ENCODE data around the gene PSIP1.

Gene PSIP1

DNA sequence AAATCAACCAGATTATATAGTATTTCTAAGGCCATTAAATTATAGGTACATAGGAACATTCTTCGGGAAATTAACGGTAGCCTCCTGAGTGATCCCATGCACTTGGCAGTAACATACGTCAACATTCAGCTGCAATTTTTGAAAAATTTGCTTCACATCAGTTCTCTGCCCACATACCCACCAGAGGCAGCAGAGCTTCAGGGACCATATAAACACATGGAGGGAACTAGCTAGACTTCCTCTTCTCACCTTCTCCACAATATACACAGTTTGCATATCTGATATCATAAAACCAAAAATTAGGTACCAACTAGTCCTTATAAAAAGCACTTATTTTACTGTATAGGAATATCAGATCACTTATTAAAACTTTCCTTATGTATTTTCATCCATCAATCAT is 4.8 kb downstream of the PSIP1 start:
- in situ Hi-C loops (cut with MboI; ENCODE audit: low sequenced_read_pairs, unreplicated experiment) = no loop called here

DNA sequence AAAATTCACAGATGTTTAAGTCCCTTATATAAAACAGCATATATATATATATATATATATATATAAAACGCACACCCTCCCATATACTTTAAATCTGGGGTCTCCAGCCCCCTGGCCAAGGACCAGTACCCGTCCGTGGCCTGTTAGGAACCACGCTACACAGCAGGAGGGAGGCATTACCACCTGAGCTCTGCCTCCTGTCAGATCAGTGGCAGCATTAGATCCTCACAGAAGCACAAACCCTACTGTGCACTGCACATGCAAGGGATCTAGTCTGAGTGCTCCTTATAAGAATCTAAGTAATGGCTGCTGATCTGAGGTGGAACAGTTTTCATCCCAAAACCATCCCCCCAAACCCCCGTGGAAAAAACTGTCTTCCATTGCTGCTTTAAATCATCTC is 9.0 kb downstream of the PSIP1 start:
- TF ChIP-seq, protein P1, sequence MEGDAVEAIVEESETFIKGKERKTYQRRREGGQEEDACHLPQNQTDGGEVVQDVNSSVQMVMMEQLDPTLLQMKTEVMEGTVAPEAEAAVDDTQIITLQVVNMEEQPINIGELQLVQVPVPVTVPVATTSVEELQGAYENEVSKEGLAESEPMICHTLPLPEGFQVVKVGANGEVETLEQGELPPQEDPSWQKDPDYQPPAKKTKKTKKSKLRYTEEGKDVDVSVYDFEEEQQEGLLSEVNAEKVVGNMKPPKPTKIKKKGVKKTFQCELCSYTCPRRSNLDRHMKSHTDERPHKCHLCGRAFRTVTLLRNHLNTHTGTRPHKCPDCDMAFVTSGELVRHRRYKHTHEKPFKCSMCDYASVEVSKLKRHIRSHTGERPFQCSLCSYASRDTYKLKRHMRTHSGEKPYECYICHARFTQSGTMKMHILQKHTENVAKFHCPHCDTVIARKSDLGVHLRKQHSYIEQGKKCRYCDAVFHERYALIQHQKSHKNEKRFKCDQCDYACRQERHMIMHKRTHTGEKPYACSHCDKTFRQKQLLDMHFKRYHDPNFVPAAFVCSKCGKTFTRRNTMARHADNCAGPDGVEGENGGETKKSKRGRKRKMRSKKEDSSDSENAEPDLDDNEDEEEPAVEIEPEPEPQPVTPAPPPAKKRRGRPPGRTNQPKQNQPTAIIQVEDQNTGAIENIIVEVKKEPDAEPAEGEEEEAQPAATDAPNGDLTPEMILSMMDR (IDR thresholded peaks at IDR 0.05; ENCODE audit: borderline replicate concordance, control extremely low read depth, extremely low read depth, insufficient read depth, missing control alignments) = no peak
- no peak for DNase-seq (ENCODE audit: low spot score)
- in situ Hi-C loops (cut with MboI; ENCODE audit: low sequenced_read_pairs, unreplicated experiment) = no loop called here

More for the DNA sequence above, 4.8 kb downstream of the PSIP1 start:
- no peak for DNase-seq (ENCODE audit: low spot score)
- TF ChIP-seq, protein P1 (IDR thresholded peaks at IDR 0.05; ENCODE audit: borderline replicate concordance, control extremely low read depth, extremely low read depth, insufficient read depth, missing control alignments) = no peak

DNA sequence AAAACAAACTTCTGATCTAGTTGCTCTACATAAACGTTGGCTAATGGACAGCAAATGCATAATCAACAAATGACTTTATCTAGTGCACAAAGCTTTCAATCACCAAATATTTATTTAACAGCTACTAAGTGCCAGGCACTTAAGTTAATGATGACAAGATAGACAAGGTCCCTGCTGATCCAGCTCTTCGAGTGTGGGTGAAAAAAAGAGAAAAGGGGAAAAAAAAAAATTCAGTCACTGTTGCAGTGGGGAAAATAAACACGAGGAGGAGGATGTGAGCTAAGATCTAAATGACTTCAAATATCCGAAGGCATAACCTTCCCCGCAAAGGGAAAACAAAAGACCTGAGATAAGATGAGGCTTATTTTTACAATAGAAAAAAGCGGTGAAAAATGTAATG is 9.6 kb downstream of the PSIP1 start:
- DNase-seq (ENCODE audit: low spot score) = no peak
- TF ChIP-seq, protein P1 (IDR thresholded peaks at IDR 0.05; ENCODE audit: borderline replicate concordance, control extremely low read depth, extremely low read depth, insufficient read depth, missing control alignments) = no peak
- in situ Hi-C loops (cut with MboI; ENCODE audit: low sequenced_read_pairs, unreplicated experiment) = no loop called here

DNA sequence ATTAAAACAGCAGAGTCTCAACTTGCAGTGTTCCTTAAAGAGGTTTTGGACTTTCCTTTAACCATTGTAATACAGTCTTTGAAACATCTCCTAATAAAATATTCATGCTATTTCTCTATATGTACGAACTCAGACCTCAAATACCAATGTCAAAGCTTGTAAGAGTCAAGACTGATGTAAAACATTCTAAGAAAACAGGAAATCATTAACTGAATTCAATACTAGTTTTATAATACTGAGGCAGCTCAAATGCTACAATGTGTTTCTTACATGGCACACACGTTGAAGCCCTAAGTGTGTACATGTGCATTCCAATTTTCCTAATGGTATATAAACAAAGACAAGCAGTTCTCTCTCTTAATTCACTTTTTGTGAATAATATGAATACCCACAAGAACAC is 11.6 kb downstream of the PSIP1 start:
- in situ Hi-C loops (cut with MboI; ENCODE audit: low sequenced_read_pairs, unreplicated experiment) = no loop called here
- TF ChIP-seq, protein P1 (IDR thresholded peaks at IDR 0.05; ENCODE audit: borderline replicate concordance, control extremely low read depth, extremely low read depth, insufficient read depth, missing control alignments) = no peak
- DNase-seq (ENCODE audit: low spot score) = no peak

DNA sequence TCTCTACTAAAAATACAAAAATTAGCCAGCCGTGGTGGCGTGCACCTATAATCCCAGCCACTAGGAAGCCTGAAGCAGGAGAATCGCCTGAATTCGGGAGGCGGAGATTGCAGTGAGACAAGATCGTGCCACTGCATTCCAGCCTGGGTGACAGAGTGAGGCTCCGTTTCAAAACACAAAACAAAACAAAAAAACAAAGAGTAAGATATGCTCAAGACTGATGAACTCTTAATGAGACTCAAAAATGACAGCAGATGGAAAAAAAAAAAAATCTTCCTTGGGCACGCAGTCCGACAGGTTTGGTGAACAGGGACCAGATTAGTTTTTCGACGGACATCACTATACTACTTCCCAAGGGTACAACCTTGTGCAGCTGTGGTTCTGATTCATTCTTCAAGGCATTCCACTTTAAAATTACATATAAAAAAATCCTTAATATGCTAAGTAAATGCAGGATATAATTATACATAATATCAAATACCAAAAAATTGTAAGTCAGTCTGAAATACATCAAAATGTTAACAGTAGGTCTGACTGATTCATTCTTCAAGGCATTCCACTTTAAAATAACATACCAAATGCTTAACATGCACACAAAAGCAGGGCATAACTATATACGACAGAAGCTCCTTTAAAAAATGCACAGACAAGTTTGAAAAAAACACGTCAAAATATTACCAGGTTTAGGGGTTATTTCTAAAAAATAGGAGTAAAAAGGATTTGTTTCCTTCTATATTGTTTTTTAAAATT is 12.3 kb downstream of the PSIP1 start:
- TF ChIP-seq, protein P1 (IDR thresholded peaks at IDR 0.05; ENCODE audit: borderline replicate concordance, control extremely low read depth, extremely low read depth, insufficient read depth, missing control alignments) = no peak
- in situ Hi-C loops (cut with MboI; ENCODE audit: low sequenced_read_pairs, unreplicated experiment) = no loop called here
- DNase-seq (ENCODE audit: low spot score) = no peak

DNA sequence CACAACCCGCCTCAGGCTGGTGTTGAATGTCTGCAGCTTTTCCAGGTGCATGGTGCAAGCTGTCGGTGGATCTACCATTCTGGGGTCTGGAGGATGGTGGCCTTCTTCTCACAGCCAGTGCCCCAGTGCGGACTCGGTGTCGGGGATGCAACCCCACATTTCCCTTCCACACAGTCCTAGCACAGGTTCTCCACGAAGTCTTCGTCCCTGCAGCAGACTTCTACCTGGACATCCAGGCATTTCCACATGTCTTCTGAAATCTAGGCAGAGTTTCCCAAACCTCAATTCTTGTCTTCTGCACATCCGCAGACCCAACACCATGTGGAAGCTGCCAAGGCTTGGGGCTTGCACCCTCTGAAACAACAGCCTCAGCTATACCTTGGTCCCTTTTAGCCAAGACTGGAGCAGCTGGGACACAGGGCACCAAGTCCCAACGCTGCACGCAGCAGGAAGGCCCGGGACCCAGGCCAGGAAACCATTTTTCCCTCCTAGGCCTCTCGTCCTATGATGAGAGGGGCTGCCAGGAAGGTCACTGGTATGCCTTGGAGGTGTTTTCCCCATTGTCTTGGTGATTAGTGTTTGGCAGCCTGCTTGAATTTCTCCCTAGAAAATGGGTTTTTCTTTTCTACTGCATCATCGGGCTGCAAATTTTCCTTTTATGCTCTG is 18.2 kb downstream of the PSIP1 start:
- TF ChIP-seq, protein P1 (IDR thresholded peaks at IDR 0.05; ENCODE audit: borderline replicate concordance, control extremely low read depth, extremely low read depth, insufficient read depth, missing control alignments) = no peak
- in situ Hi-C loops (cut with MboI; ENCODE audit: low sequenced_read_pairs, unreplicated experiment) = no loop called here
- DNase-seq (ENCODE audit: low spot score) = no peak

Data from GM13976 (cell line).